HG02884 (cell line): Measurements from ENCODE around the gene GABBR2.

Source experiments
- ATAC-seq: cut with Tn5 transposase; IDR thresholded peaks from one replicate; pipeline ENCODE4 v1.9.1; 2021; ENCODE audit warnings: mild to moderate bottlenecking, moderate library complexity; ENCODE audit not compliant: unreplicated experiment

The GABBR2 gene

GRCh38 chr9:98242426-98242825 is 466.3 kb downstream of the GABBR2 start:
- ATAC-seq: no peak

- no peak for ATAC-seq
Observed at GRCh38 chr9:98241357-98242300, 467.1 kb downstream of the GABBR2 start.

GRCh38 chr9:98240475-98240874 is 468.3 kb downstream of the GABBR2 start:
- ATAC-seq: no peak
